Peyer's patch (tissue), 4 donors: ENCODE measurements around the gene NRGN. TPM values are rescaled to one million over a fixed set of nuclear protein-coding genes. Genes with fewer than 3 reads are reported as not detected.

Experiments
- DNase-seq, 3 donors: peaks; one replicate each; pipeline ENCODE4 v3.0.0-alpha.2; 2017 to 2019
- H3K27ac ChIP-seq, 4 donors: fragments of 200-600 bp; sonication (generic); one replicate each; pipeline ENCODE4 v1.5.1; 2016 to 2019
- H3K27me3 ChIP-seq, 2 donors: fragments of 200-600 bp; sonication (generic); one replicate each; pipeline ENCODE4 v1.5.1; 2019
- H3K36me3 ChIP-seq, 3 donors: fragments of 200-600 bp; sonication (generic); one replicate each; pipeline ENCODE4 v1.5.1; 2016 to 2019
- H3K4me1 ChIP-seq, 4 donors: fragments of 200-600 bp; sonication (generic); one replicate each; pipeline ENCODE4 v1.5.1; 2016 to 2019
- H3K4me3 ChIP-seq, 4 donors: fragments of 200-600 bp; sonication (generic); 1 replicate in 3 of 4; 2 replicates in 1 of 4; pipeline ENCODE4 v1.5.1; 2016 to 2019; ENCODE audit warnings: mild to moderate bottlenecking in 1 of 4
- H3K9me3 ChIP-seq, 4 donors: fragments of 200-600 bp; sonication (generic); one replicate each; pipeline ENCODE4 v1.5.1; 2016 to 2019; ENCODE audit warnings: mild to moderate bottlenecking in 1 of 4
- POLR2A ChIP-seq, 2 donors: fragments of 450-650 bp; IDR thresholded peaks; one replicate each; pipeline ENCODE4 v1.5.1; 2017; ENCODE audit warnings: antibody characterized with exemption in 2 of 2, mild to moderate bottlenecking in 2 of 2, moderate library complexity in 2 of 2
- total RNA-seq, 4 donors: library from RNA; depleted of rRNA; stranded (reverse); fragments of >200 nt; gene quantifications; one replicate each; pipeline ENCODE4 v1.1.0, GENCODE V29; 2016
- TF ChIP-seq, protein P1 (sequence below), 6 experiments: fragments of 450-650 bp in 4 of 6; fragments of 200-600 bp in 2 of 6; sonication (generic) in 1 of 6; IDR thresholded peaks; one replicate each; pipeline ENCODE4 v1.5.1; 2017 to 2019; ENCODE audit warnings: antibody characterized with exemption in 6 of 6, mild to moderate bottlenecking in 3 of 6, moderate library complexity in 1 of 6

The NRGN gene
- total RNA-seq, 4 donors from 2014 or later, result 0.67 to 10.7 TPM; not detected in 2

DNA sequence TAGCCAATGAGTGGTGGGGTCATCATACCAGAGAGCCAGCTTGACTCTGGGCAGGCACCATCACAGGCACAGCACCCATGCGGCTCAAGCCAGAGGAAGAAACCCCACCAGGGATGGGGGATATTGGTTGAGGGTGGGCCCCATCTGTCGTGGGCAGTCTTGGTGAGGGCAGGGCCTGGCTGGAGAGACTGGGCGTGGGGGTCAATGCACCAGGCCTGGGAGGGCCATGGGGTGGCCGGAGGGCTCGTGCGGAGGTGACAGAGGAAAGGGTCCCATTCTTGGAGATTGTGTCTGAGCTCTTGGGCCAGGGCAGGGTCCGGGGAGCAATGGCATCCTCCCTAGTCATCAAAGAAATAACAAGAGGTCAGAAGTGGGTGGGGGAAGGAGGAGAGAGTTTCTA, 13.9 kb downstream of the NRGN start:
- H3K4me1 ChIP-seq, result peaks cover 0 to 24% (median 6%) of the 10 kb centered on the region in 4 donors
- no peaks in the 10 kb centered on the region for H3K36me3 ChIP-seq
- no peak overlapping the region for H3K27ac ChIP-seq
- TF ChIP-seq POLR2A (IDR thresholded peaks at IDR 0.05), result no peak
- TF ChIP-seq, protein P1, sequence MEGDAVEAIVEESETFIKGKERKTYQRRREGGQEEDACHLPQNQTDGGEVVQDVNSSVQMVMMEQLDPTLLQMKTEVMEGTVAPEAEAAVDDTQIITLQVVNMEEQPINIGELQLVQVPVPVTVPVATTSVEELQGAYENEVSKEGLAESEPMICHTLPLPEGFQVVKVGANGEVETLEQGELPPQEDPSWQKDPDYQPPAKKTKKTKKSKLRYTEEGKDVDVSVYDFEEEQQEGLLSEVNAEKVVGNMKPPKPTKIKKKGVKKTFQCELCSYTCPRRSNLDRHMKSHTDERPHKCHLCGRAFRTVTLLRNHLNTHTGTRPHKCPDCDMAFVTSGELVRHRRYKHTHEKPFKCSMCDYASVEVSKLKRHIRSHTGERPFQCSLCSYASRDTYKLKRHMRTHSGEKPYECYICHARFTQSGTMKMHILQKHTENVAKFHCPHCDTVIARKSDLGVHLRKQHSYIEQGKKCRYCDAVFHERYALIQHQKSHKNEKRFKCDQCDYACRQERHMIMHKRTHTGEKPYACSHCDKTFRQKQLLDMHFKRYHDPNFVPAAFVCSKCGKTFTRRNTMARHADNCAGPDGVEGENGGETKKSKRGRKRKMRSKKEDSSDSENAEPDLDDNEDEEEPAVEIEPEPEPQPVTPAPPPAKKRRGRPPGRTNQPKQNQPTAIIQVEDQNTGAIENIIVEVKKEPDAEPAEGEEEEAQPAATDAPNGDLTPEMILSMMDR (IDR thresholded peaks at IDR 0.05), result no peak
- H3K9me3 ChIP-seq, result no peaks in the 10 kb centered on the region
- peaks cover 0 to 10% of the 10 kb centered on the region in 2 donors for H3K27me3 ChIP-seq
- DNase-seq, result no peak
- H3K4me3 ChIP-seq, result no peak overlapping the region

DNA sequence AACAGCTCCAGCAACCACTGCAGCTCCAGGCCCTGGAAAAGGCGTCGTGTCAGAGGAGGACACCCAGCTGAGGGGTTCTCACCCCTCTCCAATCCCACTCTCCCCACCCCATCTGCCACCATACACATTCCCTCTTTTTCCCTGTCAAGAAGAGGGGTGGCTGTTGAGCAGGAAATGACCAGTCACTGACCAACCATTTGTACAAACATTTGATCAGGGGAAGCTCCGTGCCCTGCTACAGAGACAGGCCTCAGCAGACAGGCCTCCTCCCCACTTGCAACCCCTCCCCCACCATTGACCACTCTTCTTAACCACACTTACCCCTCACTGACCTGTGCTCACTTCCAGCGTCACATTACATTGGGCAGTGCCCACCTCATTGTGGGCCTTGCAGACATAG, 14.6 kb downstream of the NRGN start:
- Histone ChIP-seq H3K36me3 (no peaks in the 10 kb centered on the region), H3K4me1 (peaks cover under 1 to 31% (median 8%) of the 10 kb centered on the region in 4 donors), H3K4me3 (no peak overlapping the region), H3K27ac (no peak overlapping the region), H3K27me3 (peaks cover 0 to 12% of the 10 kb centered on the region in 2 donors), H3K9me3 (no peaks in the 10 kb centered on the region)
- DNase-seq, result no peak
- TF ChIP-seq, protein P1 (IDR thresholded peaks at IDR 0.05), result no peak
- no peak for TF ChIP-seq POLR2A (IDR thresholded peaks at IDR 0.05)

DNA sequence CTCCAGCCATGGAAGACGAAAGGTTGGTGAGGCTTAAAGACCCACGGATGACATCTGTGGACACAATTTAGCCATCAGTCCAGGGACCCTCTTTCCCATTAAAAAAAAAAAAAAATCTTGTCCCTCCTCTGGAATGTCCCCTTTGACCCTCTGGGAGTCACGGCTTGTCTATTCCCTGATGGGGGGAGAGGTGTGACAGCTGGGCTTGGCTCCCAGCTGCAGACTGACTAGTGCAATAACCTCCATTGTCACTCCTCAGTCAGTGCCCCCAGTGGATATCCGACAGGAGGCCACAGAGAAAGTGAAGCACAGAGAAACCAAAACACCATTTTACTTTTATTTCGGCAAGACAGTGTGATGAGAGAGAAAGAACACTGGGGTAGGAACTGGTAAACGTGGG, 15.0 kb downstream of the NRGN start:
- H3K36me3 ChIP-seq, result no peaks in the 10 kb centered on the region
- H3K4me1 ChIP-seq, result peaks cover 5 to 35% (median 10%) of the 10 kb centered on the region in 4 donors
- H3K27ac ChIP-seq, result no peak overlapping the region
- H3K4me3 ChIP-seq, result no peak overlapping the region
- H3K9me3 ChIP-seq, result no peaks in the 10 kb centered on the region
- H3K27me3 ChIP-seq, result peaks cover 0 to 13% of the 10 kb centered on the region in 2 donors
- no peak for DNase-seq
- no peak for TF ChIP-seq POLR2A (IDR thresholded peaks at IDR 0.05)
- TF ChIP-seq, protein P1 (IDR thresholded peaks at IDR 0.05), result no peak

DNA sequence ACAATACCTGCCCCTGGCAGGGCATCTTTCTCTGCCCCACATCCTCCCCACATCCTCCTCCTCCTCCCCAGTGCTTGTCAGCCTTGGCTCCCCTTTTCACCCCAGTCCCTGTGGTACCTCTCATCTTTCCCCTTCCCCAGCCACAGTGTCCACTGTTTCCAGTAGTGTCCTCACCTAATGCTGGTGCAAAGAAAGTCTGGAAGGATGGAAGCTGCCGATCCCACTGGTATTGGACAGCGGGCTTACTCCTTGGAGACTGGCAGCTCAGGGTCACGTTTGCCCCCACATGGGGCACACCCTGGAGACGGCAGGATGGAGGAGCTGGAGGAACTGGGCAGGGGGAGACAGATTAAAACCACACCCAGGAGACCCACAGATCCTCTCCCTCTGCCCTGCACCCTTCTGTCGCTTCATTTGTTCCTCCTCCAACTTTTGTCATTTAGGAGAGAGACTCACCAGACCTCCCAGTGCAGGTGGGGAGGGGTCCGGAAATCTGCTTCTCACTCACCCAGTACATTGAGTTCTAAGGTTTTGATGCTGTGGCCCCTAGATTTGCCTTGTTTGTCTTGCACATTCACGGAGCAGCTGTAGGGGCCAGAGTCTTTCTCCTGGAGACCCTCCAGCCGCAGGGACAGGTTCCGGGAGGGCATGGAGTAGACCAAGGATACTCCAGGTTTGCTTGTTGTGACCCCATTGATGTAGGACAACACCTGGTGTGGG, 16.5 kb downstream of the NRGN start:
- no peak overlapping the region for H3K27ac ChIP-seq
- peaks cover 0 to 24% of the 10 kb centered on the region in 2 donors for H3K27me3 ChIP-seq
- no peaks in the 10 kb centered on the region for H3K36me3 ChIP-seq
- H3K4me1 ChIP-seq, result peaks cover 5 to 43% (median 12%) of the 10 kb centered on the region in 4 donors
- no peak overlapping the region for H3K4me3 ChIP-seq
- H3K9me3 ChIP-seq, result no peaks in the 10 kb centered on the region
- DNase-seq, result no peak
- TF ChIP-seq, protein P1 (IDR thresholded peaks at IDR 0.05), result no peak
- TF ChIP-seq POLR2A (IDR thresholded peaks at IDR 0.05), result no peak

DNA sequence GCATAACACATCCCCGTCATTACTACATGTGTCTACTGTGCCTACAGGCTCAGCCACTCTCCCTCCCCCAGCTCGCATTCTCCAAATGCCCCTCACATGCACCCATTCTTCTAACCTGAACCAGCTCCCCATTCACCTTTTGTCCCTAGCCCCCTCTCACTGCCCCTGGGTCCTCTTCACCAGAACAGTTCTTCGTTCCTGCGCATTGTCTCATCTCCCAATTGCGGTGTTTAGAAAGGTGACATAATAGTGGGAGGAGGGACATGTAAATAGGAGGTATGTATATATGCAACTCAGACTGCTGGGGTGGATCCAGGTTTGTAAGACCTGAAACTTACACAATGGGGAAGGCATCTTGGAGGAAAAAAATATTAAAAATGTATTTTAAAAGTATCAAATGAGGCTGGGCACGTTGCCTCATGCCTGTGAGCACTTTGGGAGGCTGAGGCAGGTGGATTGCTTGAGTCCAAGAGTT, 17.0 kb downstream of the NRGN start:
- peaks cover 0 to 24% of the 10 kb centered on the region in 2 donors for H3K27me3 ChIP-seq
- H3K4me1 ChIP-seq, result peaks cover 6 to 41% (median 12%) of the 10 kb centered on the region in 4 donors
- TF ChIP-seq, protein P1 (IDR thresholded peaks at IDR 0.05), result no peak
- no peak for TF ChIP-seq POLR2A (IDR thresholded peaks at IDR 0.05)
- no peaks in the 10 kb centered on the region for H3K36me3 ChIP-seq
- no peak overlapping the region for H3K27ac ChIP-seq
- H3K9me3 ChIP-seq, result no peaks in the 10 kb centered on the region
- no peak for DNase-seq
- no peak overlapping the region for H3K4me3 ChIP-seq
